ENCODE results near the gene SLIT3. TPM values are rescaled to one million over a fixed set of nuclear protein-coding genes. Genes with fewer than 3 reads are reported as not detected.

Gene SLIT3
- polyA plus RNA-seq, 1 of the 3 experiments (the other 2 are of a cell fraction), result 119 TPM

DNA sequence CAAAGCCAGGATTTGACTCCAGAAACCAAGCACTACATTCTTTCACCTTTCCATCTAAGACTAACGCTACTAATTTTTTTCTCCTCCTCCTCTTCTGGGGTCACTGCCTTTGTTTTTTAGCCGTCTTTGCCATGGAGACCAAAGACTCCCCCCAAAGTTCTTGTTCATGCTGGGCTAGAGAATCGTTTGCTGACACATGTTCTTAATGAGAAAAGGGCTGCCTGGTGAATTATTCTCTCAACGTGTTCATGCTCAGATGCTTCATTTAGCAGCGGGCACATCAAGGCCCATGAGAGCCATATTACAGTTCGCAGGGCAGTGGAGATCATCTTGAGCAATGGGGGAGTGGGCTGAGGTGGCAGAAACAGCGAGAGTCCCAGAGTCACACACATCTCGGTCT, 134.9 kb downstream of the SLIT3 start:
- no peak overlapping the region for H3K4me2 ChIP-seq
- H3K27ac ChIP-seq (ENCODE audit: low read depth in 2 of 2, low read length in 1 of 2), result peak overlapping the region in 1 of 2 experiments; percentile 97; a peak in 2 of 4 replicates
- H3K36me3 ChIP-seq (replicated peaks in 1 of 2; ENCODE audit: control insufficient read depth in 1 of 2, insufficient read depth in 2 of 2, low read length in 1 of 2), result no peaks in the 10 kb centered on the region
- no peaks in the 10 kb centered on the region for H3K9me2 ChIP-seq
- no peak for DNase-seq
- H3K27me3 ChIP-seq (ENCODE audit: insufficient read depth), result no peaks in the 10 kb centered on the region
- ChIA-PET POLR2A (interaction anchor here (1.2 kb wide), 1 partner anchor 11 kb away, joined by 3 read pairs; no protein-coding TSS in a partner anchor), CTCF (interaction anchor here (2.3 kb wide), 1 partner anchor 12 kb away, joined by 7 read pairs; no protein-coding TSS in a partner anchor)
- peaks cover 31 to 51% of the 10 kb centered on the region in 2 experiments for H3K4me1 ChIP-seq (ENCODE audit: control insufficient read depth in 1 of 2, insufficient read depth in 2 of 2, low read depth in 1 of 2, low read length in 1 of 2)
- H3F3A ChIP-seq (replicated peaks; ENCODE audit: insufficient read depth), result peaks cover 39% of the 10 kb centered on the region
- H3K4me3 ChIP-seq (ENCODE audit: low read depth in 2 of 2, low read length in 1 of 2), result no peak overlapping the region
- no peak overlapping the region for H2AFZ ChIP-seq (ENCODE audit: low read depth)
- H3K9me3 ChIP-seq, result no peaks in the 10 kb centered on the region
- H3K9ac ChIP-seq, result no peak overlapping the region
- 96% methylated on average over 8 of the region's 8 CpGs for WGBS (ENCODE audit: low lambda C conversion rate)
- TF ChIP-seq TEAD4 (IDR thresholded peaks at IDR 0.05; ENCODE audit: borderline replicate concordance, insufficient read depth), result no peak
- no peak for TF ChIP-seq RXRA (IDR thresholded peaks at IDR 0.05; ENCODE audit: borderline replicate concordance, low read depth)
- no peak for TF ChIP-seq FOSL2 (IDR thresholded peaks at IDR 0.05; ENCODE audit: borderline replicate concordance, low read depth)
- TF ChIP-seq, protein P1, sequence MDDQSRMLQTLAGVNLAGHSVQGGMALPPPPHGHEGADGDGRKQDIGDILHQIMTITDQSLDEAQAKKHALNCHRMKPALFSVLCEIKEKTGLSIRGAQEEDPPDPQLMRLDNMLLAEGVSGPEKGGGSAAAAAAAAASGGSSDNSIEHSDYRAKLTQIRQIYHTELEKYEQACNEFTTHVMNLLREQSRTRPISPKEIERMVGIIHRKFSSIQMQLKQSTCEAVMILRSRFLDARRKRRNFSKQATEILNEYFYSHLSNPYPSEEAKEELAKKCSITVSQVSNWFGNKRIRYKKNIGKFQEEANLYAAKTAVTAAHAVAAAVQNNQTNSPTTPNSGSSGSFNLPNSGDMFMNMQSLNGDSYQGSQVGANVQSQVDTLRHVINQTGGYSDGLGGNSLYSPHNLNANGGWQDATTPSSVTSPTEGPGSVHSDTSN (IDR thresholded peaks at IDR 0.05), result no peak
- TF ChIP-seq, protein P2, sequence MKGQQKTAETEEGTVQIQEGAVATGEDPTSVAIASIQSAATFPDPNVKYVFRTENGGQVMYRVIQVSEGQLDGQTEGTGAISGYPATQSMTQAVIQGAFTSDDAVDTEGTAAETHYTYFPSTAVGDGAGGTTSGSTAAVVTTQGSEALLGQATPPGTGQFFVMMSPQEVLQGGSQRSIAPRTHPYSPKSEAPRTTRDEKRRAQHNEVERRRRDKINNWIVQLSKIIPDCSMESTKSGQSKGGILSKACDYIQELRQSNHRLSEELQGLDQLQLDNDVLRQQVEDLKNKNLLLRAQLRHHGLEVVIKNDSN (IDR thresholded peaks at IDR 0.05; ENCODE audit: borderline replicate concordance, low read depth), result no peak
- TF ChIP-seq FOXM1 (IDR thresholded peaks at IDR 0.05; ENCODE audit: low read depth), result no peak
- TF ChIP-seq JUND (IDR thresholded peaks at IDR 0.05), result no peak
- TF ChIP-seq NFIC (IDR thresholded peaks at IDR 0.05; ENCODE audit: borderline replicate concordance), result no peak
- TF ChIP-seq TAF1 (IDR thresholded peaks at IDR 0.05; ENCODE audit: borderline replicate concordance, low read depth, low read length), result no peak
- H4K20me1 ChIP-seq (ENCODE audit: insufficient read depth), result no peaks in the 10 kb centered on the region
- 0 out of 2 replicates have a peak, but pooled peaks cover 8% of the 10 kb centered on the region for H3K79me2 ChIP-seq (ENCODE audit: insufficient read depth)

DNA sequence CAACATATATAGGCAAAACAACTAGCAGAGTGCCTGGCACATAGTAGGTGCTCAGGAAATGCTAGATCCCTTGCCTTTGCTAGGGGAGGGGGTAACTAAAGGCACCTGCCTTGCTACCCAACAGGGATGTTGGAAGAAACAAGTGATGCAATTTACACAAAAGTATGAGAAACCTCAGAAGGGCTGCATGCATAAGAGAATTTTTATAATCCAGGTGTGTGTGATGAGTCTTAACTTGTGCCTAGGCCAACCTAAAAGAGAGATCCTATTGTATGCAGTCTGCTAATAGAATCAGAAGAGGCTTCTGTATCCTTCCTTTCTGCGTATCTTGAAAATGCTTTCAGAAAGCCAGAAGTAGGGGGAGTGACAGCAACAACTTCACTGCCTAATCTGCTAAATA, 135.9 kb downstream of the SLIT3 start:
- no peaks in the 10 kb centered on the region for H3K9me3 ChIP-seq
- H3K27me3 ChIP-seq (ENCODE audit: insufficient read depth), result no peaks in the 10 kb centered on the region
- H3K36me3 ChIP-seq (replicated peaks in 1 of 2; ENCODE audit: control insufficient read depth in 1 of 2, insufficient read depth in 2 of 2, low read length in 1 of 2), result no peaks in the 10 kb centered on the region
- H3K9ac ChIP-seq, result peak overlapping the region; percentile 52; the same call in 1 of the 2 replicates
- no peaks in the 10 kb centered on the region for H4K20me1 ChIP-seq (ENCODE audit: insufficient read depth)
- peaks cover 46% of the 10 kb centered on the region for H3F3A ChIP-seq (replicated peaks; ENCODE audit: insufficient read depth)
- H3K4me1 ChIP-seq (ENCODE audit: control insufficient read depth in 1 of 2, insufficient read depth in 2 of 2, low read depth in 1 of 2, low read length in 1 of 2), result peaks cover 37 to 54% of the 10 kb centered on the region in 2 experiments
- H3K27ac ChIP-seq (ENCODE audit: low read depth in 2 of 2, low read length in 1 of 2), result peak overlapping the region; percentile 70 to 97
- H3K4me2 ChIP-seq, result peak overlapping the region; percentile 53
- WGBS (ENCODE audit: low lambda C conversion rate), result 100% methylated on average over 1 of the region's 1 CpG
- H3K9me2 ChIP-seq, result no peaks in the 10 kb centered on the region
- ChIA-PET POLR2A (no interaction called here), CTCF (no interaction called here)
- 0 out of 2 replicates have a peak overlapping the region, but pooled peaks have one; percentile 17 for H2AFZ ChIP-seq (ENCODE audit: low read depth)
- H3K4me3 ChIP-seq (ENCODE audit: low read depth in 2 of 2, low read length in 1 of 2), result no peak overlapping the region
- no peak for DNase-seq
- H3K79me2 ChIP-seq (ENCODE audit: insufficient read depth), result peaks cover 9% of the 10 kb centered on the region; the same call in 1 of the 2 replicates
- no peak for TF ChIP-seq NRF1 (IDR thresholded peaks at IDR 0.05; ENCODE audit: low read depth, low read length)
- no peak for TF ChIP-seq FOXJ3 (CRISPR knock-in tag; IDR thresholded peaks at IDR 0.05)
- TF ChIP-seq RFX5 (IDR thresholded peaks at IDR 0.05; ENCODE audit: low read length), result no peak
- TF ChIP-seq, protein P3, sequence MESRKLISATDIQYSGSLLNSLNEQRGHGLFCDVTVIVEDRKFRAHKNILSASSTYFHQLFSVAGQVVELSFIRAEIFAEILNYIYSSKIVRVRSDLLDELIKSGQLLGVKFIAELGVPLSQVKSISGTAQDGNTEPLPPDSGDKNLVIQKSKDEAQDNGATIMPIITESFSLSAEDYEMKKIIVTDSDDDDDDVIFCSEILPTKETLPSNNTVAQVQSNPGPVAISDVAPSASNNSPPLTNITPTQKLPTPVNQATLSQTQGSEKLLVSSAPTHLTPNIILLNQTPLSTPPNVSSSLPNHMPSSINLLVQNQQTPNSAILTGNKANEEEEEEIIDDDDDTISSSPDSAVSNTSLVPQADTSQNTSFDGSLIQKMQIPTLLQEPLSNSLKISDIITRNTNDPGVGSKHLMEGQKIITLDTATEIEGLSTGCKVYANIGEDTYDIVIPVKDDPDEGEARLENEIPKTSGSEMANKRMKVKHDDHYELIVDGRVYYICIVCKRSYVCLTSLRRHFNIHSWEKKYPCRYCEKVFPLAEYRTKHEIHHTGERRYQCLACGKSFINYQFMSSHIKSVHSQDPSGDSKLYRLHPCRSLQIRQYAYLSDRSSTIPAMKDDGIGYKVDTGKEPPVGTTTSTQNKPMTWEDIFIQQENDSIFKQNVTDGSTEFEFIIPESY (IDR thresholded peaks at IDR 0.05; ENCODE audit: borderline replicate concordance, low read depth), result no peak

Measured in SK-N-SH (cell line).